GM13976 (cell line): Measurements from ENCODE around the gene HOATZ.

Experiments used
- DNase-seq: peaks from one replicate; pipeline ENCODE4 v3.0.0; 2012; ENCODE audit warnings: low spot score
- CTCF ChIP-seq: IDR thresholded peaks from 2 replicates; pipeline ENCODE4 v1.5.1; 2012; ENCODE audit warnings: borderline replicate concordance, mild to moderate bottlenecking; ENCODE audit not compliant: insufficient read depth; ENCODE audit errors: extremely low read depth, missing control alignments, control extremely low read depth
- in situ Hi-C: fragments of 300-500 bp; cut with MboI; formaldehyde crosslinking; loops from one replicate; pipeline ENCODE4 v1.12.0; 2022; ENCODE audit warnings: low sequenced_read_pairs, mixed read lengths, inconsistent platforms; ENCODE audit not compliant: unreplicated experiment

Gene HOATZ

GRCh38 chr11:111515591-111515990 lies 1.0 kb downstream of the HOATZ start:
- in situ Hi-C loops: no loop called here
- no peak for DNase-seq
- TF ChIP-seq CTCF: no peak

- TF ChIP-seq CTCF: no peak
- no peak for DNase-seq
- in situ Hi-C loops: no loop called here
Measured at GRCh38 chr11:111518668-111519067, 4.1 kb downstream of the HOATZ start.

- in situ Hi-C loops: no loop called here
- no peak for TF ChIP-seq CTCF
- DNase-seq: no peak
Measured at GRCh38 chr11:111520560-111520959, 6.0 kb downstream of the HOATZ start.

- TF ChIP-seq CTCF: no peak
- no peak for DNase-seq
- in situ Hi-C loops: no loop called here
Measured at GRCh38 chr11:111521135-111521534, 6.6 kb downstream of the HOATZ start.

GRCh38 chr11:111522426-111522825 lies 7.8 kb downstream of the HOATZ start:
- no peak for DNase-seq
- in situ Hi-C loops: no loop called here
- no peak for TF ChIP-seq CTCF

GRCh38 chr11:111523343-111523742 lies 8.8 kb downstream of the HOATZ start:
- TF ChIP-seq CTCF: no peak
- in situ Hi-C loops: no loop called here
- no peak for DNase-seq

- no peak for DNase-seq
- TF ChIP-seq CTCF: no peak
- in situ Hi-C loops: no loop called here
Measured at GRCh38 chr11:111524056-111524455, 9.5 kb downstream of the HOATZ start.
